OCI-LY1 (cell line): ENCODE data around the gene SRD5A1.
A peak's percentile ranks its signal among the peaks of the same experiment; 100 is the strongest.

ENCODE experiments used
- H2AFZ ChIP-seq: fragments of 200-600 bp; sonication (generic), shearing (Covaris generic); 2 replicates; pipeline ENCODE4 v1.6.0; 2014; ENCODE audit warnings: antibody characterized with exemption, mild to moderate bottlenecking, low read length
- H3F3A ChIP-seq: fragments of 200-600 bp; sonication (generic), shearing (Covaris generic); 2 replicates; pipeline ENCODE4 v1.6.0; 2014; ENCODE audit warnings: mild to moderate bottlenecking, antibody characterized with exemption, low read length, moderate library complexity; ENCODE audit not compliant: insufficient read depth
- H3K27ac ChIP-seq: fragments of 200-600 bp; sonication (generic); 2 replicates; pipeline ENCODE4 v1.5.1; 2014; ENCODE audit warnings: low read length, mixed run types, mild to moderate bottlenecking, low read depth; ENCODE audit not compliant: poor library complexity, severe bottlenecking
- H3K27me3 ChIP-seq: fragments of 200-600 bp; sonication (generic); 2 replicates; pipeline ENCODE4 v1.6.0; 2014; ENCODE audit warnings: antibody characterized with exemption, mild to moderate bottlenecking, low read length, moderate library complexity; ENCODE audit not compliant: insufficient read depth
- H3K36me3 ChIP-seq: fragments of 200-600 bp; sonication (generic); 2 replicates; pipeline ENCODE4 v1.6.1; 2014; ENCODE audit warnings: mild to moderate bottlenecking, antibody characterized with exemption, low read length, moderate library complexity, mixed read lengths; ENCODE audit not compliant: insufficient read depth
- H3K4me1 ChIP-seq: fragments of 200-600 bp; sonication (generic); 2 replicates; pipeline ENCODE4 v1.5.1; 2014; ENCODE audit warnings: mild to moderate bottlenecking, low read length, moderate library complexity; ENCODE audit not compliant: insufficient read depth, severe bottlenecking
- H3K4me2 ChIP-seq: fragments of 200-600 bp; sonication (generic), shearing (Covaris generic); 2 replicates; pipeline ENCODE4 v1.6.1; 2014; ENCODE audit warnings: low read length
- H3K4me3 ChIP-seq: fragments of 200-600 bp; sonication (generic); 2 replicates; pipeline ENCODE4 v1.5.1; 2014; ENCODE audit warnings: low read length, low read depth, mild to moderate bottlenecking, mixed read lengths; ENCODE audit not compliant: poor library complexity, severe bottlenecking
- H3K79me2 ChIP-seq: fragments of 200-600 bp; shearing (Covaris generic); 2 replicates; pipeline ENCODE4 v1.6.1; 2016; ENCODE audit warnings: mixed run types, low read length, mixed read lengths; ENCODE audit not compliant: insufficient read depth
- H3K9ac ChIP-seq: fragments of 200-600 bp; sonication (generic), shearing (Covaris generic); 2 replicates; pipeline ENCODE4 v1.6.1; 2014; ENCODE audit warnings: mild to moderate bottlenecking, low read length, mixed read lengths
- H3K9me2 ChIP-seq: fragments of 200-600 bp; sonication (generic), shearing (Covaris generic); 2 replicates; pipeline ENCODE4 v1.6.1; 2014; ENCODE audit warnings: low read depth, mild to moderate bottlenecking, low read length, mixed read lengths
- H3K9me3 ChIP-seq: fragments of 200-600 bp; shearing (Covaris generic); 2 replicates; pipeline ENCODE4 v1.6.1; 2014; ENCODE audit warnings: low read length, mixed read lengths
- H4K20me1 ChIP-seq: fragments of 200-600 bp; sonication (generic), shearing (Covaris generic); 2 replicates; pipeline ENCODE4 v1.6.0; 2016; ENCODE audit warnings: mild to moderate bottlenecking, low read length; ENCODE audit not compliant: insufficient read depth
- CTCF ChIP-seq: fragments of 200-600 bp; sonication (generic), shearing (Covaris generic); IDR thresholded peaks from 2 replicates; pipeline ENCODE4 v1.5.1; 2017; ENCODE audit warnings: mild to moderate bottlenecking, antibody characterized with exemption, low read length, moderate library complexity, mixed read lengths
- EZH2 ChIP-seq: fragments of 200-600 bp; sonication (generic), shearing (Covaris generic); IDR thresholded peaks from 2 replicates; pipeline ENCODE4 v1.8.0; 2017; ENCODE audit warnings: borderline replicate concordance, mixed run types, mild to moderate bottlenecking, antibody characterized with exemption, low read length, moderate library complexity, mixed read lengths

Gene SRD5A1

DNA sequence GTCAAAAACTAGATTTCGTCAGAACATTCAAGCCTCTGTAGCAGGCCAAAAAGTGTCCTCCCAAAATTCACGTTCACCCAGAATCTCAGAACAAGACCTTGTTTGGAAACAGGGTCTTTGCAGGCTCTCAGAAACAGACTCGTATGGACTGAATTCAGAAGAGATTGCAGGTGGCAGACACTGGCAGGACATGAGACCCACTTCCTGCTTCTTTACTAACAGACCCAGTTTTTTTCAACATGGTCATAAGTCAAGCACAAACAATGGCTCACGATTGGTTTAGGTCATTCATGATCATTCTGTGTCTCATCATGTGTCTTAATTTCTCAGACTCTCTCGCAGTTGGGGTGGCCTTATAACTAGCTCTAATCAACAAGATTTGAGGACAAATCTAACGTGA, 74.6 kb downstream of the SRD5A1 start:
- peak overlapping the region; percentile 25 for H3K27ac ChIP-seq
- H3K9ac ChIP-seq = peak overlapping the region; percentile 3; the same call in 1 of the 2 replicates
- peaks cover 25% of the 10 kb centered on the region for H3K4me1 ChIP-seq
- no peak overlapping the region; the same call in 1 of the 2 replicates for H3K4me2 ChIP-seq
- no peaks in the 10 kb centered on the region for H3K9me3 ChIP-seq
- no peak overlapping the region for H3K4me3 ChIP-seq
- H3K9me2 ChIP-seq = no peaks in the 10 kb centered on the region
- no peaks in the 10 kb centered on the region for H4K20me1 ChIP-seq
- TF ChIP-seq EZH2 (no peak), CTCF (no peak)
- H3K36me3 ChIP-seq = no peaks in the 10 kb centered on the region
- H2AFZ ChIP-seq = peak overlapping the region; percentile 80; the same call in 1 of the 2 replicates
- no peaks in the 10 kb centered on the region for H3F3A ChIP-seq
- H3K79me2 ChIP-seq = no peaks in the 10 kb centered on the region
- 0 out of 2 replicates have a peak, but pooled peaks cover 5% of the 10 kb centered on the region for H3K27me3 ChIP-seq

DNA sequence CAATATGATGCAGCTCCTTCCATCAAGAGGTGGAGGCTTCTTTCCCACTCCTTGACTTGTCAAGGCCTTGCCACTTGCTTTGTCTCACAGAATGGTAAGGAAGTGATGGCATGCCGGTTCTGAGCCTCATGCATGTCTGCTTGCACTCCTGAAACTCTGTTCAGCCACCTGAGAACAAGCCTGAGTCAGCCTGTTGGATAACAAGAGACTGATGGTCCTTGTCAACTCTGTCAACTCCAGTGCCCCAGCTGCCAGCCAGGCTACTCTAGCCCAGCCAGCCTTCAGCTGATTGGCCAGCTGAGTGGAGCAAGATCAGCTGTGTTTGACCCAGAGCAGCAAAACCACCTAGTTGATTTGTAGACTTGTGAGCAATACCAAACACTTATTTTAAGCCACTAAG, 75.6 kb downstream of the SRD5A1 start:
- Histone ChIP-seq H4K20me1 (no peaks in the 10 kb centered on the region), H3K9me2 (no peaks in the 10 kb centered on the region), H3K79me2 (no peaks in the 10 kb centered on the region), H3K27me3 (0 out of 2 replicates have a peak, but pooled peaks cover 4% of the 10 kb centered on the region), H3K4me3 (no peak overlapping the region), H3K9me3 (no peaks in the 10 kb centered on the region), H3K27ac (peak overlapping the region; percentile 25), H3K36me3 (no peaks in the 10 kb centered on the region), H3K4me2 (no peak overlapping the region), H3K4me1 (peaks cover 25% of the 10 kb centered on the region), H3F3A (no peaks in the 10 kb centered on the region), H2AFZ (no peak overlapping the region), H3K9ac (no peak overlapping the region)
- no peak for TF ChIP-seq CTCF
- no peak for TF ChIP-seq EZH2

GRCh38 chr5:6710070-6710469, 76.8 kb downstream of the SRD5A1 start:
- H3K9me3 ChIP-seq = no peaks in the 10 kb centered on the region

GRCh38 chr5:6710551-6711318, 77.5 kb downstream of the SRD5A1 start:
- no peaks in the 10 kb centered on the region for H3K27me3 ChIP-seq
- H3K27ac ChIP-seq = no peak overlapping the region
- H3K36me3 ChIP-seq = peaks cover 4% of the 10 kb centered on the region
- H3K79me2 ChIP-seq = peaks cover 11% of the 10 kb centered on the region; the same call in 1 of the 2 replicates
- H3K9me2 ChIP-seq = no peaks in the 10 kb centered on the region
- TF ChIP-seq CTCF = no peak
- no peak for TF ChIP-seq EZH2
- no peaks in the 10 kb centered on the region for H4K20me1 ChIP-seq
- H3K4me2 ChIP-seq = no peak overlapping the region
- no peak overlapping the region for H2AFZ ChIP-seq
- H3K9me3 ChIP-seq = no peaks in the 10 kb centered on the region
- no peak overlapping the region for H3K9ac ChIP-seq
- H3K4me3 ChIP-seq = no peak overlapping the region
- no peaks in the 10 kb centered on the region for H3F3A ChIP-seq
- H3K4me1 ChIP-seq = peaks cover 36% of the 10 kb centered on the region

More at GRCh38 chr5:6710070-6710469, 76.8 kb downstream of the SRD5A1 start:
- H3K27ac ChIP-seq = no peak overlapping the region
- H3K4me1 ChIP-seq = peaks cover 29% of the 10 kb centered on the region
- no peak overlapping the region for H3K9ac ChIP-seq
- H3K4me2 ChIP-seq = no peak overlapping the region
- H3K79me2 ChIP-seq = peaks cover 5% of the 10 kb centered on the region; the same call in 1 of the 2 replicates
- H3K36me3 ChIP-seq = no peaks in the 10 kb centered on the region
- H3K27me3 ChIP-seq = no peaks in the 10 kb centered on the region
- H2AFZ ChIP-seq = no peak overlapping the region
- no peaks in the 10 kb centered on the region for H4K20me1 ChIP-seq
- H3K4me3 ChIP-seq = no peak overlapping the region
- TF ChIP-seq EZH2 = no peak
- no peaks in the 10 kb centered on the region for H3F3A ChIP-seq
- no peaks in the 10 kb centered on the region for H3K9me2 ChIP-seq
